Hair follicle dermal papilla cell (primary cell): ENCODE data around the gene MDFI. TPM values are rescaled to one million over a fixed set of nuclear protein-coding genes. Genes with fewer than 3 reads are reported as not detected.

Source experiments
- small RNA-seq: library from RNA; depleted of rRNA; stranded (forward); fragments of <200 nt; gene quantifications from one replicate; pipeline ENCODE3, GENCODE V24; 2012
- total RNA-seq: library from RNA; depleted of rRNA; stranded (reverse); fragments of >200 nt; gene quantifications from 2 replicates; pipeline ENCODE4 v1.2.3, GENCODE V29; 2012

Gene MDFI
- 0.49 TPM in 1 of 2 replicates, not detected in the other for total RNA-seq

GRCh38 chr6:41638002-41638934 is at the start of gene MDFI:
TSS of gene MDFI (plus strand) at chr6:41638468. CDS start at chr6:41638750, 282 bp downstream.

Small RNA genes lying within 50 kb of the gene (small RNA-seq; reads per million reads assigned to genes)
- gene MIR4641, result not detected

Other genes starting within 250 kb of the MDFI start
- gene FOXP4, start 92.1 kb upstream of the MDFI start, total RNA-seq, result 1.7 and 2.8 TPM in 2 replicates
- 8.1 and 9.2 TPM in 2 replicates for gene TFEB, start 97.1 kb downstream of the MDFI start, total RNA-seq
- not detected in 2 replicates for gene PGC, start 108.9 kb downstream of the MDFI start, total RNA-seq
- gene FRS3, start 141.4 kb downstream of the MDFI start, total RNA-seq, result 1.5 and 2.8 TPM in 2 replicates
- gene PRICKLE4, start 142.3 kb downstream of the MDFI start, total RNA-seq, result not detected in 2 replicates
- 37.8 and 60.1 TPM in 2 replicates for gene TOMM6, start 149.2 kb downstream of the MDFI start, total RNA-seq